T-cell (primary cell): ENCODE measurements around the gene KAZN. TPM values are rescaled to one million over a fixed set of nuclear protein-coding genes. Genes with fewer than 3 reads are reported as not detected.

Source experiments
- ATAC-seq, 4 experiments: fragments of 200-7000 bp in 3 of 4; fragments of 150-1000 bp in 1 of 4; cut with Tn5 transposase; replicated peaks in 1 of 4; 1 replicate in 3 of 4; 2 replicates in 1 of 4; pipeline ENCODE4 v1.10.0; 2021; ENCODE audit warnings: moderate library complexity in 3 of 4, mild to moderate bottlenecking in 2 of 4, moderate number of reproducible peaks in 1 of 4
- CTCF ChIA-PET, 2 donors: fragments of 300-600 bp; sonication (Branson Sonifier 250); formaldehyde crosslinking; loops; one replicate each; lab custom pipeline; 2022; ENCODE audit warnings: antibody characterized with exemption in 2 of 2; lab: Charles Lee
- POLR2A ChIA-PET, 2 donors: fragments of 300-600 bp; sonication (Branson Sonifier 250); formaldehyde crosslinking; loops; one replicate each; lab custom pipeline; 2022; ENCODE audit warnings: antibody characterized with exemption in 2 of 2; lab: Charles Lee
- DNase-seq, 35 experiments: peaks; one replicate each; pipeline versions ENCODE4 v3.0.0 to v3.0.0-alpha.2; 2013 to 2023
- H3K27ac ChIP-seq: one replicate; pipeline ENCODE4 v1.5.1; 2013; ENCODE audit warnings: low read length
- H3K27me3 ChIP-seq, 2 experiments: replicated peaks in 1 of 2; 1 replicate in 1 of 2; 2 replicates in 1 of 2; pipeline versions ENCODE4 v1.6.1 to v1.7.0; 2013; ENCODE audit warnings: low read length in 1 of 2, mixed read lengths in 1 of 2; ENCODE audit not compliant: control insufficient read depth in 2 of 2, insufficient read depth in 2 of 2; ENCODE audit errors: extremely low read depth in 1 of 2
- H3K36me3 ChIP-seq, 2 donors: 1 replicate in 1 of 2; 2 replicates in 1 of 2; pipeline versions ENCODE4 v1.6.1 to v1.7.0; 2013; ENCODE audit warnings: low read length in 1 of 2; ENCODE audit not compliant: control insufficient read depth in 2 of 2, insufficient read depth in 1 of 2; ENCODE audit errors: extremely low read depth in 1 of 2
- H3K4me1 ChIP-seq, 2 experiments: 1 replicate in 1 of 2; 2 replicates in 1 of 2; pipeline versions ENCODE4 v1.6.1 to v1.7.0; 2013; ENCODE audit warnings: low read length in 2 of 2, mixed read lengths in 1 of 2; ENCODE audit not compliant: insufficient read depth in 2 of 2, control insufficient read depth in 1 of 2; ENCODE audit errors: extremely low read depth in 1 of 2
- H3K4me3 ChIP-seq, 2 donors: 1 replicate in 1 of 2; 2 replicates in 1 of 2; pipeline versions ENCODE4 v1.5.1 to v1.7.0; 2013; ENCODE audit warnings: mild to moderate bottlenecking in 2 of 2, low read length in 1 of 2, moderate library complexity in 1 of 2; ENCODE audit not compliant: control insufficient read depth in 1 of 2; ENCODE audit errors: extremely low read depth in 1 of 2
- H3K9me3 ChIP-seq: 2 replicates; pipeline ENCODE4 v1.7.0; 2013
- H3K27ac Mint-ChIP-seq, 2 donors: one replicate each; pipeline ENCODE4 v1.8.0; 2020 to 2021; ENCODE audit warnings: mild to moderate bottlenecking in 2 of 2, mixed read lengths in 2 of 2
- H3K27me3 Mint-ChIP-seq, 2 donors: one replicate each; pipeline ENCODE4 v1.8.0; 2021 to 2022; ENCODE audit warnings: mixed read lengths in 2 of 2
- H3K36me3 Mint-ChIP-seq: one replicate; pipeline ENCODE4 v1.8.0; 2021; ENCODE audit warnings: mixed read lengths
- H3K4me1 Mint-ChIP-seq, 3 donors: one replicate each; pipeline ENCODE4 v1.8.0; 2020 to 2022; ENCODE audit warnings: mixed read lengths in 3 of 3, mild to moderate bottlenecking in 1 of 3
- H3K4me3 Mint-ChIP-seq, 3 donors: one replicate each; pipeline ENCODE4 v1.8.0; 2020 to 2022; ENCODE audit warnings: mild to moderate bottlenecking in 3 of 3, mixed read lengths in 3 of 3, moderate library complexity in 3 of 3
- H3K9me3 Mint-ChIP-seq, 3 donors: one replicate each; pipeline ENCODE4 v1.8.0; 2020 to 2022; ENCODE audit warnings: mixed read lengths in 3 of 3
- WGBS: methylation state at CpG from one replicate; pipeline ENCODE4 v1.1.5; 2013; ENCODE audit warnings: missing lambda C conversion rate; ENCODE audit not compliant: insufficient coverage; 5-methylcytosine and 5-hydroxymethylcytosine counted together
- total RNA-seq, 35 experiments: library from RNA in 6 of 35; stranded (reverse) in 6 of 35; fragments of 120-200 nt in 1 of 35; gene quantifications; one replicate each; pipeline versions ENCODE4 v1.2.1 to v1.2.4 and lab custom pipeline; 2013 to 2026

The KAZN gene
- total RNA-seq, 5 donors from 2014 or later (not counting 1 experiment from before 2014, with no cell fraction given) = 0.18 to 0.58 (median 0.30) TPM

GRCh38 chr1:14983277-14983676 lies 384.8 kb downstream of the KAZN start:
- Histone ChIP-seq H3K36me3 (no peaks in the 10 kb centered on the region), H3K4me1 (peaks cover 0 to 5% of the 10 kb centered on the region in 2 experiments), H3K27me3 (peaks cover 0 to 26% of the 10 kb centered on the region in 2 experiments), H3K4me3 (no peak overlapping the region), H3K27ac (no peak overlapping the region), H3K9me3 (no peaks in the 10 kb centered on the region)
- no peaks in the 10 kb centered on the region for H3K9me3 Mint-ChIP-seq
- no peak overlapping the region for H3K27ac Mint-ChIP-seq
- peaks cover 0 to 3% of the 10 kb centered on the region in 2 donors for H3K27me3 Mint-ChIP-seq
- ChIA-PET CTCF (no interaction called here), POLR2A (no interaction called here)
- H3K4me3 Mint-ChIP-seq = no peak overlapping the region
- ATAC-seq = no peak
- peaks cover 0 to 4% (median 2%) of the 10 kb centered on the region in 3 donors for H3K4me1 Mint-ChIP-seq
- H3K36me3 Mint-ChIP-seq = no peaks in the 10 kb centered on the region
- 89% methylated on average over 7 of the region's 13 CpGs for WGBS
- DNase-seq = no peak

GRCh38 chr1:14986168-14986567 lies 387.7 kb downstream of the KAZN start:
- H3K4me3 ChIP-seq = no peak overlapping the region
- no peaks in the 10 kb centered on the region for H3K4me1 Mint-ChIP-seq
- 100% methylated on average over 1 of the region's 8 CpGs for WGBS
- no peaks in the 10 kb centered on the region for H3K36me3 Mint-ChIP-seq
- H3K27me3 ChIP-seq = peaks cover 0 to 14% of the 10 kb centered on the region in 2 experiments
- no peak overlapping the region for H3K27ac Mint-ChIP-seq
- no peak overlapping the region for H3K4me3 Mint-ChIP-seq
- no peaks in the 10 kb centered on the region for H3K4me1 ChIP-seq
- no peaks in the 10 kb centered on the region for H3K9me3 ChIP-seq
- H3K27ac ChIP-seq = no peak overlapping the region
- no peak for DNase-seq
- ChIA-PET POLR2A (no interaction called here), CTCF (interaction anchor here in 1 of 2 donors (0.7 kb wide), 1 partner anchor 170 kb away, joined by 3 read pairs; no protein-coding TSS in a partner anchor)
- H3K9me3 Mint-ChIP-seq = no peaks in the 10 kb centered on the region
- ATAC-seq = no peak
- H3K36me3 ChIP-seq = no peaks in the 10 kb centered on the region
- H3K27me3 Mint-ChIP-seq = no peaks in the 10 kb centered on the region

GRCh38 chr1:14987829-14988603 lies 389.5 kb downstream of the KAZN start:
- WGBS = 83% methylated on average over 15 of the region's 16 CpGs
- H3K4me3 ChIP-seq = no peak overlapping the region
- H3K27me3 ChIP-seq = peaks cover 0 to 6% of the 10 kb centered on the region in 2 experiments
- no peaks in the 10 kb centered on the region for H3K4me1 ChIP-seq
- H3K4me1 Mint-ChIP-seq = no peaks in the 10 kb centered on the region
- POLR2A ChIA-PET = no interaction called here
- ATAC-seq (no peak), DNase-seq (no peak)
- no peaks in the 10 kb centered on the region for H3K36me3 ChIP-seq
- CTCF ChIA-PET = no interaction called here
- no peak overlapping the region for H3K4me3 Mint-ChIP-seq
- H3K27ac ChIP-seq = no peak overlapping the region
- H3K27me3 Mint-ChIP-seq = no peaks in the 10 kb centered on the region
- H3K27ac Mint-ChIP-seq = no peak overlapping the region
- H3K9me3 ChIP-seq = no peaks in the 10 kb centered on the region
- H3K36me3 Mint-ChIP-seq = no peaks in the 10 kb centered on the region
- H3K9me3 Mint-ChIP-seq = no peaks in the 10 kb centered on the region

GRCh38 chr1:14988636-14989035 lies 390.2 kb downstream of the KAZN start:
- Mint-ChIP-seq H3K27ac (no peak overlapping the region), H3K4me3 (no peak overlapping the region), H3K36me3 (no peaks in the 10 kb centered on the region), H3K27me3 (no peaks in the 10 kb centered on the region), H3K9me3 (no peaks in the 10 kb centered on the region), H3K4me1 (no peaks in the 10 kb centered on the region)
- Histone ChIP-seq H3K4me3 (no peak overlapping the region), H3K27me3 (peaks cover 0 to 3% of the 10 kb centered on the region in 2 experiments), H3K9me3 (no peaks in the 10 kb centered on the region), H3K27ac (no peak overlapping the region), H3K36me3 (no peaks in the 10 kb centered on the region), H3K4me1 (no peaks in the 10 kb centered on the region)
- no peak for DNase-seq
- CTCF ChIA-PET = no interaction called here
- POLR2A ChIA-PET = no interaction called here
- 88% methylated on average over 7 of the region's 8 CpGs for WGBS
- no peak for ATAC-seq

- no peaks in the 10 kb centered on the region for H3K4me1 ChIP-seq
- Mint-ChIP-seq H3K9me3 (no peaks in the 10 kb centered on the region), H3K4me1 (no peaks in the 10 kb centered on the region), H3K27me3 (no peaks in the 10 kb centered on the region), H3K4me3 (no peak overlapping the region), H3K36me3 (no peaks in the 10 kb centered on the region), H3K27ac (no peak overlapping the region)
- no peaks in the 10 kb centered on the region for H3K9me3 ChIP-seq
- H3K27me3 ChIP-seq = peaks cover 0 to 1% of the 10 kb centered on the region in 2 experiments
- 85% methylated on average over 4 of the region's 12 CpGs for WGBS
- no peak overlapping the region for H3K27ac ChIP-seq
- ChIA-PET CTCF (interaction anchor here in 1 of 2 donors (0.6 kb wide), 1 partner anchor 1331 kb away, joined by 3 read pairs; no protein-coding TSS in a partner anchor), POLR2A (no interaction called here)
- DNase-seq (no peak), ATAC-seq (no peak)
- no peak overlapping the region for H3K4me3 ChIP-seq
- no peaks in the 10 kb centered on the region for H3K36me3 ChIP-seq
These were observed 391.6 kb downstream of the KAZN start for GRCh38 chr1:14989931-14990728.

GRCh38 chr1:14993414-14993813 lies 394.9 kb downstream of the KAZN start:
- DNase-seq (no peak), ATAC-seq (no peak)
- no peaks in the 10 kb centered on the region for H3K4me1 ChIP-seq
- no peak overlapping the region for H3K4me3 ChIP-seq
- ChIA-PET CTCF (no interaction called here), POLR2A (no interaction called here)
- peaks cover 0 to 2% of the 10 kb centered on the region in 2 donors for H3K27me3 Mint-ChIP-seq
- no peaks in the 10 kb centered on the region for H3K4me1 Mint-ChIP-seq
- H3K27ac ChIP-seq = no peak overlapping the region
- no peaks in the 10 kb centered on the region for H3K9me3 Mint-ChIP-seq
- no peaks in the 10 kb centered on the region for H3K27me3 ChIP-seq
- no peak overlapping the region for H3K27ac Mint-ChIP-seq
- H3K9me3 ChIP-seq = no peaks in the 10 kb centered on the region
- H3K4me3 Mint-ChIP-seq = no peak overlapping the region
- H3K36me3 ChIP-seq = no peaks in the 10 kb centered on the region
- H3K36me3 Mint-ChIP-seq = no peaks in the 10 kb centered on the region
- 100% methylated on average over 2 of the region's 13 CpGs for WGBS
